ENCODE results near the gene RNFT1. TPM values are rescaled to one million over a fixed set of nuclear protein-coding genes. Genes with fewer than 3 reads are reported as not detected.
"Not testable (repeated sequence)": the region's sequence is repeated elsewhere in the genome, so short reads cannot be mapped to it uniquely, and the experiment has no call there.

RNFT1 gene, protein sequence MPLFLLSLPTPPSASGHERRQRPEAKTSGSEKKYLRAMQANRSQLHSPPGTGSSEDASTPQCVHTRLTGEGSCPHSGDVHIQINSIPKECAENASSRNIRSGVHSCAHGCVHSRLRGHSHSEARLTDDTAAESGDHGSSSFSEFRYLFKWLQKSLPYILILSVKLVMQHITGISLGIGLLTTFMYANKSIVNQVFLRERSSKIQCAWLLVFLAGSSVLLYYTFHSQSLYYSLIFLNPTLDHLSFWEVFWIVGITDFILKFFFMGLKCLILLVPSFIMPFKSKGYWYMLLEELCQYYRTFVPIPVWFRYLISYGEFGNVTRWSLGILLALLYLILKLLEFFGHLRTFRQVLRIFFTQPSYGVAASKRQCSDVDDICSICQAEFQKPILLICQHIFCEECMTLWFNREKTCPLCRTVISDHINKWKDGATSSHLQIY
- 10 to 100 TPM; 17.5 to 21.8 TPM for total RNA-seq
- 28.0 TPM for polyA plus RNA-seq

DNA sequence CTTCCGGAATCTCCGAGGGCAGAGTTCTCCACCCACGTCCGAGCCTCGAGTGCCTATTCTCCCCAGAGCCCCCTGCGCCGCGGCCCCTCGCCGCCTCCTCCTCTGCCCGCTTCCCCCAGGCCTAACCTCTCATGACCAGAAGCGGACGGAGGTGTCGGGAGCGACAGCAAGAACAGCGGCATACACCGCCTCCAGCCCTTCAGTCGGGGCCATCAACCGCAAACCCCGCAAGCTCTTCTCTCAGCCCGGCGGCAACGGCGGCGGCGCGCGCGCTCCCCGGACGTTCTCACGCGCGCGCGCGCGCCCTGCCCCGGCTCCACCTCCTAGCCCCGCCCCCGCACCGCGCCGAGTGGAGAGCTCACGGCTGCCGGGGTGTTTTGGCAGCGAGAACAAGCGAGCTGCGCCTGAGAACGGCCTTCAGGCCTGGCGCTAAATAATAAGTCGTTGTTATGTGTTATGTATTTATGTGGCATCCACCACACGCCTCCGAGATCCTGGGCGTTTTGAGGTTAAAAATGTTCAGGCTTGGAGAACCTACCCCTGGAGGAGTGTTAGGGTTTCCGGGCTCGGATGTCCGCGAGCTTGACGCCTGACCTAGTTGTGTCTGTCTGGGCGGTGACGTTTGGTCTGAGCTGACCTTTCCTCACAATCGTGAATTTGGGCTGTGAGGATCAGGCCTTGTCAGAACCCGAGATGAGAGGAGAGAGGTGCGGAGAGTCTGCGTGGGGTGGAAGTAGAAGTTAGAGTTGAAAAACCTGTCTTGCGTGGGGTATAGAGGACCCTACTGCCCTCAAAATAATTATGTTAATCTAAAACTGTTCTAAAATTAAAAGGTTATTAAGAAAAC is at the start of gene RNFT1:
Gene RNFT1, minus strand, starts transcription at position 259 of the 847 bp plus-strand sequence. Its CDS starts 77 bp downstream, at position 182.
- CTCF ChIA-PET = interaction anchor here (0.8 to 1.0 kb wide), 2 partner anchors 50 to 755 kb away, joined by 3 read pairs; partner anchors contain the start of gene SMG8
- peak within 1 kb of the TSS; percentile 60 for H3K4me3 ChIP-seq (ENCODE audit: low read length)
- peaks cover 4% of the 10 kb centered on the region for H3K36me3 ChIP-seq (ENCODE audit: insufficient read depth, low read length)
- H3K36me3 Mint-ChIP-seq = peaks cover 0 to 16% (median 0%) of the 10 kb centered on the region in 3 donors
- H3K9me3 Mint-ChIP-seq = no peaks in the 10 kb centered on the region
- peak; percentile 83 to 91 (median 85) for DNase-seq
- H3K27ac ChIP-seq (ENCODE audit: low read depth, low read length) = peak within 1 kb of the TSS; percentile 88
- H3K4me1 Mint-ChIP-seq = peaks cover 21 to 29% (median 24%) of the 10 kb centered on the region in 3 donors
- POLR2A ChIA-PET = interaction anchor here (0.6 to 2.2 kb wide), 6 partner anchors 18 to 186 kb away, joined by 3 to 15 read pairs (median 4); partner anchors contain the start of genes RPS6KB1 and TUBD1
- peak within 1 kb of the TSS; percentile 90 to 99 (median 97) for H3K27ac Mint-ChIP-seq
- H3K4me3 Mint-ChIP-seq = peak within 1 kb of the TSS; percentile 89 to 98 (median 94)
- H3K4me1 ChIP-seq (ENCODE audit: insufficient read depth, low read length) = peaks cover 21% of the 10 kb centered on the region
- no peaks in the 10 kb centered on the region for H3K27me3 Mint-ChIP-seq
- H3K27me3 ChIP-seq (ENCODE audit: insufficient read depth, low read length, poor library complexity, severe bottlenecking) = no peaks in the 10 kb centered on the region
- H3K9me3 ChIP-seq (ENCODE audit: low read length) = no peaks in the 10 kb centered on the region

DNA sequence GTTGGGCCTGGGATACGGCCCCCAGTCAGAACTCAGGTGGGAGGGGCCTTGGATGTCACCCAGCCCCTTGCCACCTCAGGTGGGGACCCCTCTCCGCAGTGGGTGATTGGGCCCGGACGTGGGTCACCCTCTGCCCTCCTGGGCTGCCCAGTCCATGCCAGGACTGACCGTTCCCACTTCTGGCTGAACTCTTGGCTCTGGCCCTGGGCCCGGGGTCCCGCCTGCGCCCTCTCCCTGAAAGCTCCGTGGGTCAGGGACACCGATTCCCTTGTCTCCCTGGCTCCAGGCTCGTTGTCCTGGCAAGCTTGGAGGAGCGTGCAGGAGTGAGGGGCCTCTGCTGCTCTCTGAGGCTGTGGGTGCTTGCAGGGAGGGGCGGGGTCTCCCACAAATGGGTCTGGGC is 44.8 kb upstream of the RNFT1 start:
- H3K4me3 Mint-ChIP-seq; H3K27ac Mint-ChIP-seq; H3K4me3 ChIP-seq (ENCODE audit: low read length); H3K27ac ChIP-seq (ENCODE audit: low read depth, low read length); H3K4me1 ChIP-seq (ENCODE audit: insufficient read depth, low read length); H3K9me3 ChIP-seq (ENCODE audit: low read length); H3K36me3 ChIP-seq (ENCODE audit: insufficient read depth, low read length); H3K9me3 Mint-ChIP-seq; H3K4me1 Mint-ChIP-seq; POLR2A ChIA-PET; DNase-seq; H3K36me3 Mint-ChIP-seq; CTCF ChIA-PET; H3K27me3 Mint-ChIP-seq; H3K27me3 ChIP-seq (ENCODE audit: insufficient read depth, low read length, poor library complexity, severe bottlenecking): not testable (repeated sequence)

DNA sequence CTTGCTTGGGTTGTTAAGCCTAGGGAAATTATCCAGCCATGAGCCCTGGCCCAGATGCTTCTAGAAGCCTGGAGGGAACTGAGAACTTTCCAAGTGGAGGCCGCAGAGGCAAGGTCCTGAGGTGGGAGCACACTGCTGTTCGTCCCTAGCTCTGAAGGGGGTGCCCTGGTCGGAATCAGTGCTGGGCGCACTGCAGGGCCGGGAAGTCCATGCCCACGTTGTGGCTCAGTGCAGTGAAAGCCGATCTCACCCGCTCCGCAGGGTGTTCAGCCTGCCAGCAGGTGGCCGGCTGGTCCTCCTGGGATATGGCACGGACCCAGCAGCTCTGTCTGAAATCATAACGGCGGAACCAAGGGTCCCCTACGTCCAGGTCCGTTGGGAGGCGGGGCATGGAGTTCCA is 43.8 kb upstream of the RNFT1 start:
- POLR2A ChIA-PET; CTCF ChIA-PET; H3K36me3 ChIP-seq (ENCODE audit: insufficient read depth, low read length); H3K27ac ChIP-seq (ENCODE audit: low read depth, low read length); DNase-seq; H3K9me3 Mint-ChIP-seq; H3K36me3 Mint-ChIP-seq; H3K27me3 Mint-ChIP-seq; H3K4me1 Mint-ChIP-seq; H3K4me1 ChIP-seq (ENCODE audit: insufficient read depth, low read length); H3K4me3 Mint-ChIP-seq; H3K27ac Mint-ChIP-seq; H3K27me3 ChIP-seq (ENCODE audit: insufficient read depth, low read length, poor library complexity, severe bottlenecking); H3K4me3 ChIP-seq (ENCODE audit: low read length); H3K9me3 ChIP-seq (ENCODE audit: low read length): not testable (repeated sequence)

DNA sequence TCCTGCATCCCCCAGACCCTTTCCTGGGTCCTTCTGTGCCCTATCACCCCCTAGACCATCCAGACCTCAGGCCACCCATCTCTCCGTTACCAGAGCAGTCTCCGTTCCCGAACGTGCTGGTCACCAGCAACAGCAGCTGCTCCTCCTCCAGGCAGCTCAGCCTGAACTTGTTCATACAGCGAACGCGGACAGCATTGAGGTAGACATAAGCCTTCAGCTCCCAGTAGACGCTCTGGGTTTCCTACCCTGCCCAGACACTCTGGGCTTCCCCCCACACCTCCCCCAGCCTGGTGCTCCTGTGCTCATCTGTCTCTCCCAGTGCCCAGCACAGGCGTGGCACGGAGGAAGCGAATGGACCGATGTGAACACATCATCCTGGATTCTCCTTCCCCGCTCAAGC is 41.6 kb upstream of the RNFT1 start:
- Mint-ChIP-seq H3K4me3 (no peak overlapping the region), H3K36me3 (peaks cover 0 to 1% (median 0%) of the 10 kb centered on the region in 3 donors), H3K27me3 (no peaks in the 10 kb centered on the region), H3K4me1 (no peaks in the 10 kb centered on the region), H3K9me3 (no peaks in the 10 kb centered on the region), H3K27ac (no peak overlapping the region)
- ChIA-PET CTCF (no interaction called here), POLR2A (no interaction called here)
- Histone ChIP-seq H3K36me3 (ENCODE audit: insufficient read depth, low read length) (no peaks in the 10 kb centered on the region), H3K27me3 (ENCODE audit: insufficient read depth, low read length, poor library complexity, severe bottlenecking) (no peaks in the 10 kb centered on the region), H3K4me1 (ENCODE audit: insufficient read depth, low read length) (no peaks in the 10 kb centered on the region), H3K4me3 (ENCODE audit: low read length) (no peak overlapping the region), H3K9me3 (ENCODE audit: low read length) (no peaks in the 10 kb centered on the region), H3K27ac (ENCODE audit: low read depth, low read length) (no peak overlapping the region)
- no peak for DNase-seq

DNA sequence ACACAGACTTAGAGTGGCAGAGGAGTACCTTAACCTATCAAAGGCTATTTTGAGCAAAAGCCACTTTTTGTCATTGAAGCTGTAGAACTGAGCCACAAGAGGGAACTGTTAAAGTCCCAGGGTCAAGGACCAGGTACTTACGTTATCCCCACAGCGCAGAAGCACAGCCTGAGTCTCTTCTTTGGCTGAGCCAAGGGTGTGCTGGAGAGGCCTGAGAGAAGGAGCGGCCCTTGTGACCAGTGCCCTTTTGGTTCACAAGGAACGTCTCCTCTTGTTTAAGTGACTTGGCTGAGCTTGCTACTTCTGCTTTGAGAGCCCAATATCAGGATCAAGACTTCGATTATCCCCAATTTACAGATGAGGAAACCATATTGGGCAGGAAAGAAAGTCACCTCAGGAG is 40.0 kb upstream of the RNFT1 start:
- H3K4me3 ChIP-seq (ENCODE audit: low read length); H3K4me3 Mint-ChIP-seq; H3K36me3 Mint-ChIP-seq; H3K9me3 Mint-ChIP-seq; H3K27ac ChIP-seq (ENCODE audit: low read depth, low read length); H3K4me1 ChIP-seq (ENCODE audit: insufficient read depth, low read length); H3K36me3 ChIP-seq (ENCODE audit: insufficient read depth, low read length); DNase-seq; H3K27me3 ChIP-seq (ENCODE audit: insufficient read depth, low read length, poor library complexity, severe bottlenecking); H3K4me1 Mint-ChIP-seq; H3K9me3 ChIP-seq (ENCODE audit: low read length); POLR2A ChIA-PET; CTCF ChIA-PET; H3K27me3 Mint-ChIP-seq: not testable (repeated sequence)
- peak overlapping the region in 1 of 8 donors; percentile 19 for H3K27ac Mint-ChIP-seq

DNA sequence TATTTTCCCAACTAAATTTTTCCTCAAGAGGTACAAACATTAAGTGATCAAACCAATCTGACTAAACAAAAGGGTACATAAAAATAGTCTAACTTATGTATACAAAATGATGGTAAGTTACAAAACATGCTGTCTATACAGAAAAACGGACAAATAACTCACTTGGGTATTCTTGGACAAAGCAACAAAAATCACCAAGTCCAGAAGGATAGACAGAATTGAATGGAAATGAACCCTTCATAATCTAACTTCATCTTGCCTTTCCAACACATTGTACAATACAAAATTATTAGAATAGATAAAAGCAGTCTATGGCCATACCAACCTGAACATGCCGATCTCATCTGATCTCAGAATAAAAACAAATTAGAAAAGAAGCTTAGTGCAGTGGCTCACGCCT is 37.9 kb upstream of the RNFT1 start:
- H3K4me3 Mint-ChIP-seq; H3K27ac Mint-ChIP-seq; DNase-seq; H3K4me3 ChIP-seq (ENCODE audit: low read length); POLR2A ChIA-PET; H3K9me3 ChIP-seq (ENCODE audit: low read length); H3K4me1 ChIP-seq (ENCODE audit: insufficient read depth, low read length); H3K27me3 ChIP-seq (ENCODE audit: insufficient read depth, low read length, poor library complexity, severe bottlenecking); H3K36me3 ChIP-seq (ENCODE audit: insufficient read depth, low read length); H3K27me3 Mint-ChIP-seq; H3K36me3 Mint-ChIP-seq; H3K4me1 Mint-ChIP-seq; H3K9me3 Mint-ChIP-seq; CTCF ChIA-PET; H3K27ac ChIP-seq (ENCODE audit: low read depth, low read length): not testable (repeated sequence)

DNA sequence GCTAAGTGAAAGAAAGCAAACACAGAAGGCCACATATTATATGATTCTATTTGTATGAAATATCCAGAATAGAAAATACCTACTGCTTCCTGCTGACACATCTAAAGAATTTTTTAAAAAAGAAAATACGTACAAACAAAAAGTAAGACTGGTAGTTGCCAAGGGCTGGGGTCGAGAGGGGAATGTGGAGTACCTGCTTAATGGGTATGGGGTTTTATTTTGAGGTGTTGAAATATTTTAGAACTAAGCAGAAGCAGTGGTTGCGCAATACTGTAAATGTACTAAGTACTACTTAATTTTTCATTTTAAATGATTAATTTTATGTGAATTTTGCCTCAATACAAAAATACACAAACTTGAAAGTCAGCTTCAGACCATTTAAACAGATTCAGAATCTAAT is 32.1 kb upstream of the RNFT1 start:
- POLR2A ChIA-PET; H3K4me1 Mint-ChIP-seq; H3K9me3 Mint-ChIP-seq; H3K27me3 Mint-ChIP-seq; H3K27me3 ChIP-seq (ENCODE audit: insufficient read depth, low read length, poor library complexity, severe bottlenecking); H3K27ac ChIP-seq (ENCODE audit: low read depth, low read length); DNase-seq; H3K27ac Mint-ChIP-seq; H3K36me3 Mint-ChIP-seq; H3K4me3 ChIP-seq (ENCODE audit: low read length); H3K4me3 Mint-ChIP-seq; CTCF ChIA-PET; H3K36me3 ChIP-seq (ENCODE audit: insufficient read depth, low read length); H3K9me3 ChIP-seq (ENCODE audit: low read length); H3K4me1 ChIP-seq (ENCODE audit: insufficient read depth, low read length): not testable (repeated sequence)

DNA sequence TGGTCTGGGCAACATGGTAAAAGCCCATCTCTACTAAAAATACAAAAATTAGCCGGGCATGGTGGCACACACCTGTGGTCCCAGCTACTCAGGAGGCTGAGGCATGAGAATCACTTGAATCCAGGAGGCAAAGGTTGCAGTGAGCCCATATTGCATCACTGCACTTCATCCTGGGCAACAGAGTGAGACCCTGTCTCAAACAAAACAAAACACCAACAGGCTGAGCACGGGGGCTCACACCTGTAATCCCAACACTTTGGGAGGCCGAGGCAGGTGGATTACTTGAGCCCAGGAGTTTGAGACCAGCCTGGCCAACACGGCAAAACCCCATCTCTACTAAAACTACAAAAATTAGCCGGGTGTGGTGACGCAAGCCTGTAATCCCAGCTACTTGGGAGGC is 10.6 kb upstream of the RNFT1 start:
- POLR2A ChIA-PET; H3K4me1 Mint-ChIP-seq; H3K4me3 ChIP-seq (ENCODE audit: low read length); DNase-seq; H3K9me3 Mint-ChIP-seq; H3K4me1 ChIP-seq (ENCODE audit: insufficient read depth, low read length); H3K27me3 ChIP-seq (ENCODE audit: insufficient read depth, low read length, poor library complexity, severe bottlenecking); H3K36me3 Mint-ChIP-seq; H3K36me3 ChIP-seq (ENCODE audit: insufficient read depth, low read length); H3K9me3 ChIP-seq (ENCODE audit: low read length); H3K27ac ChIP-seq (ENCODE audit: low read depth, low read length); CTCF ChIA-PET; H3K4me3 Mint-ChIP-seq; H3K27me3 Mint-ChIP-seq: not testable (repeated sequence)
- H3K27ac Mint-ChIP-seq = peak overlapping the region in 1 of 8 donors; percentile 33

Measured in CD8-positive, alpha-beta memory T cell (primary cell).